Measurements from ENCODE around the gene INKA2.

The INKA2 gene

DNA sequence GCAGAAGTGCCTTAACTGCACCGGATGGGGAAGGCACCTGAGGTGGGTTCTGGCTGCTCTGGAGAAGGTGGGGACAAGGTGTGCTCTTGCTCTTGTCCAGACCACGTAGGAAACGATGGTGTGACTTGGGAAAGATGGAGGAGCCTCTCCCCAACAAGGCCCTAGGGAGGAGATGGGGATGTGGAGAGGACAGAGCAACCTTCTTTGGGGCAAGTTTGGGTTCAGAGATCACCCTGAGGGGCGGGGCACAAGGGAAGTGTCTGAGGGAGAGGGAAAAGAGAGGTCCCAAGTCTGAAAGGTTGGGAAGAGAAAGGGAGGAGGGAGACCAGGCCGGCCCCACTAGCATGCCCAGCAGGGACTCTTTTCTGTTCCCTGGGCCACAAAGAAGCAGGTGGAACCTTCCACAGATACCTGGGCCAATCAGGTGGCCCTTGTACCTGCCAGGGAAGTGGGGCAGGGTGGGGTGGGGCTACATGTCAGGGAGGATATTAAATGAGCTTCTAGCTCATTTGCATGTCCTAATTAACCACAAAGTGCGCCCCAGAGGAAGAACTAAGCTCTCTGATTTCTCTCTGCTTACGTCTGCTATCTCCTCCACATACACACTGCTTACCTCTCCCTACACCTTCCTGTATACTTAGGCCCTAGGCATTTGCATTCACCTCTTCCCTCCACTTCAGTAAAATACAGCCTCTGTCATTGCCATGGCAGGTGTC lies 15.9 kb downstream of the INKA2 start:
- TF ChIP-seq CTCF (conservative IDR thresholded peaks at IDR 0.05) = no peak
- TF ChIP-seq ZFX (IDR thresholded peaks at IDR 0.05) = no peak
- no peak overlapping the region for H3K27ac ChIP-seq

- TF ChIP-seq ZFX (IDR thresholded peaks at IDR 0.05) = no peak
- no peak for TF ChIP-seq CTCF (conservative IDR thresholded peaks at IDR 0.05)
Observed at GRCh38 chr1:111720977-111721786, 18.0 kb downstream of the INKA2 start.

DNA sequence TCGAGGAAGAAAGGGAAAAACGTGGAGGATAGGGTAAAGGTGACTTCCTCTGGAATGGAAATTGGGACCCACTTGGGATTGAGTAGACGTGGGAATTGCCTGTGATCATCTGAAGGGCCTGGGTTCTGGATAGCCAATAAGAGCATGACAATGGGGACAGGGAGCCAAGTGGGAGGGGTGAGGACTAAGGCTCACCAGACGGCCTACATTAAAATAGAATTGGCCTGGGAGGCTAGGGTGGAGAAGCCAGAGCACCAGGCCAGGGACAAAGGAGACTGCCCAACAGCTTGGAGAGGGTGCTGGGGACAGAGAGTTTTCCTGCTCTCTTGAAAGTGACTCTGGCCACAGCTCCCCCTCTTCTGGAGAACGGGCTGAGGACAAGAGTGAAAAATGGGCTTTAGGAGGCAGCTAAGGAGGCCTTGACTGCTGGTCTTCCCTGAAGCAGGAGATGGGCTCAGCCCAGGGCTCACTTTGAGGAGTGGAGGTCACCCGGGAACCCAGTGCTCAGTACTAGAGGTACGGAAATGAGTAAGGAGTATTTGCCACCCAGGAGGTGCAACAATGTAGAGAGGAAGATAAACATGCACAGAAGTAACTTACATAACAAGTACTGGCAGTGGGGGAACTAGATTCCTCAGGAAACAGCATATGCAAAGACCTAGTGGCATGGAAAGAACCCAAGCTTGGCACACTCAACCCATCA lies 18.8 kb downstream of the INKA2 start:
- TF ChIP-seq ZFX (IDR thresholded peaks at IDR 0.05) (no peak), CTCF (conservative IDR thresholded peaks at IDR 0.05) (no peak)
- no peak overlapping the region for H3K27ac ChIP-seq

More at GRCh38 chr1:111720977-111721786, 18.0 kb downstream of the INKA2 start:
- H3K27ac ChIP-seq = no peak overlapping the region

- no peak overlapping the region for H3K27ac ChIP-seq
- TF ChIP-seq ZFX (IDR thresholded peaks at IDR 0.05) = no peak
- TF ChIP-seq CTCF (conservative IDR thresholded peaks at IDR 0.05) = no peak
Observed at GRCh38 chr1:111719674-111720132, 19.5 kb downstream of the INKA2 start.

- no peak overlapping the region for H3K27ac ChIP-seq
- TF ChIP-seq ZFX (IDR thresholded peaks at IDR 0.05) (no peak), CTCF (conservative IDR thresholded peaks at IDR 0.05) (no peak)
Observed at GRCh38 chr1:111719135-111719534, 20.1 kb downstream of the INKA2 start.

DNA sequence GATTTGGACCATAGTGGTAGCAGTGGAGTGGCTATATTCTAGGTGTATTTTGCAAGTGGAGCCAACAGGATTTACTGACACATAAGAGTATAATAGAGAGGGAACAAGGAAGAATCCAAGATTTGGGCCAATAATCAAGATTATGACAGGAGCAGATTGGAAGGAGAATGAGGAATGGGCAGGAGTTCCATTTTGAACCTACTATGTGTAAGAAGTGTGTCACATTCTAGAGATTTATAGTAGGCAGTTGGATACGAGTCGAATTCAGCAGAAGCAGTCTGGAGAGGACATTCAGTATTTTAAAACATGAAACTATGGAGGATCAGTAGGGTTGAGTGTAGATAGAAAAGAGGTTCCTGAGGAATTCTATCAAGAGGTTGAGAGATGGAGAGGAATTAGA lies 21.7 kb downstream of the INKA2 start:
- no peak for TF ChIP-seq CTCF (conservative IDR thresholded peaks at IDR 0.05)
- no peak for TF ChIP-seq ZFX (IDR thresholded peaks at IDR 0.05)
- no peak overlapping the region for H3K27ac ChIP-seq
